Erythroblast (primary cell): ENCODE measurements around the gene SLCO2A1.

Experiments
- GATA1 ChIP-seq: IDR thresholded peaks from 2 replicates; pipeline ENCODE4 v1.6.1; 2011; ENCODE audit warnings: low read depth, mild to moderate bottlenecking, control low read depth, low read length, moderate library complexity
- POLR2A ChIP-seq: IDR thresholded peaks from 2 replicates; pipeline ENCODE4 v1.6.1; 2011; ENCODE audit warnings: mild to moderate bottlenecking, low read length

DNA sequence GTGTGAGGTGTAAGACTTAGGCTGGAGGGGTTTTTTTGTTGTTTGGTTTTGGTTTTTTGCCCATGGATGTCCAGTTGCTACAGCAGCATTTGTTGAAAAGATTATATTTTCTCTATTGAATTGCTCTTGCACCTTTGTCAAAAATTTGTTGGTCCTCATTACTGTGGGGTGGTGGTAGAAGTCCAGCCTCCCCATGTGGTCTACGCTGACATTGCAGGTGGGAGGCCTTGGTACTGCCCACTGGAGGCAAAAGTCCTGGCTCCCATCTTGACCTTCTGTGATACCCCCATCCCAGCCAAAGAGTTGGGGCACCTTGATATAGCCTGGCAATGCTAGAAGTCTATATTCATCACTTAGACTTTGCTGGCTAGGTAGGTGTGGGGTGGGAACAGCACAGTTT is 128.6 kb downstream of the SLCO2A1 start:
- TF ChIP-seq POLR2A (no peak), GATA1 (no peak)
